ENCODE data around the gene IFNAR1.
"Not testable (repeated sequence)": the region's sequence is repeated elsewhere in the genome, so short reads cannot be mapped to it uniquely, and the experiment has no call there.

The IFNAR1 gene

GRCh38 chr21:33345751-33346238 is 21.0 kb downstream of the IFNAR1 start:
- no peak for DNase-seq (ENCODE audit: low read depth, low spot score)

DNA sequence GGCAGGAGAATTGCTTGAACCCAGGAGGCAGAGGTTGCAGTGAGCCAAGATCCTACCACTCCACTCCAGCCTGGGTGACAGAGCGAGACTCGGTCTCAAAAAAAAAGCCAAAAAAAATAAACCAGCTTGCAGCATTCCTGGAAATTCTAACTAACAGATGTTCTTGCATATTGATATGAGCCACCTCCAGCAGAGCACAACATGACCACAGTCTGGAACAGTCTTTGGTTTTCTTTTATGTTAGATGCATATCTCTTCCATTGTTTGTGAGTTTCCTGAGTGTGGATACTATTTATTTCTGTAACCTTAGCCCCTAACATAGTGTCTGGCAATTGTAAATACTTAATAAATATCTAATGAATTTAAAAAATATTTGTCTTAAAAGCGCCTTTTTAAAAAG is 23.9 kb downstream of the IFNAR1 start:
- no peak for DNase-seq (ENCODE audit: low read depth, low spot score)

DNA sequence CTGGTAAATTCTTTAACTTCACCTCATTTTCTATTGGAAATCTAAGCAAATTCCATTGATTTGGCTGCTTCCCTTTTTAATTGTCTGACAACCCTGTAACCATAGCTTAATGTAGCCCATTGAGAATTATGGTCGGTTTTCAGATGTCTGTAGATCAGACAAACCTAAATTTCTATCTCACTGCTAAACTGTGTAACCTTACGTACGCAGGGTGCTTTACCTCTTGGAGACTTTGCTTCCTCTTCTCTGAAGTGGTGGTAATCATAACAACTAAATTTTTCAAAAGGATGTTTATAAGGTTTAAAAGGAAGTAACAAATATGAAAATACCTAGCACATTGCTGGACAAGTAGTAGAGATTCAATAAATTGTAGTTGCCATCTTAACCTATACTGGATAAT is 25.9 kb downstream of the IFNAR1 start:
- no peak for DNase-seq (ENCODE audit: low read depth, low spot score)

GRCh38 chr21:33355355-33355754 is 30.6 kb downstream of the IFNAR1 start:
- no peak for DNase-seq (ENCODE audit: low read depth, low spot score)

GRCh38 chr21:33355996-33356395 is 31.2 kb downstream of the IFNAR1 start:
- DNase-seq (ENCODE audit: low read depth, low spot score) = no peak

DNA sequence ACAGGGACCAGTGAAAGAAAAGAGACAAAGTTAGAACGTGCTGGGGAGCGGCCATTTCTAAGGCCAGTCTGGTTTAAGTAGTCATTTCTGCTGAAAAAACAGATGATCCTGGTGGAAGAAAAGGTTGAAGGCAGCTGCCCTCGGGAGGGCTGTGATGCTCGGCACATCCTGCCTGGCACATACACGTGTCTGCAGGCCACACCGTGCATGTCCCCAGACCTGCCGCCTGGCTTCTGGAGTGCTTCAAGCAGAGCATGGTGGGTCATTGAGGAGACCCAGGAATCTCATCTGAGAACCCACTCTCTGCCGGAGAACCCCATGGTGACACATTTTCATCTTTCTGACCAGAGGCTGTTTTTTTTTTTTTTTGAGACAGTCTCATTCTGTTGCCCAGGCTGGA is 32.4 kb downstream of the IFNAR1 start:
- no peak for DNase-seq (ENCODE audit: low read depth, low spot score)

- DNase-seq (ENCODE audit: low read depth, low spot score) = no peak
Measured at GRCh38 chr21:33359446-33359845, 34.7 kb downstream of the IFNAR1 start.

GRCh38 chr21:33360281-33360680 is 35.5 kb downstream of the IFNAR1 start:
- DNase-seq (ENCODE audit: low read depth, low spot score) = no peak

GRCh38 chr21:33360881-33361602 is 36.3 kb downstream of the IFNAR1 start:
- peak; percentile 35 for DNase-seq (ENCODE audit: low read depth, low spot score)

GRCh38 chr21:33362044-33362555 is 37.3 kb downstream of the IFNAR1 start:
- DNase-seq (ENCODE audit: low read depth, low spot score) = peak; percentile 92

DNA sequence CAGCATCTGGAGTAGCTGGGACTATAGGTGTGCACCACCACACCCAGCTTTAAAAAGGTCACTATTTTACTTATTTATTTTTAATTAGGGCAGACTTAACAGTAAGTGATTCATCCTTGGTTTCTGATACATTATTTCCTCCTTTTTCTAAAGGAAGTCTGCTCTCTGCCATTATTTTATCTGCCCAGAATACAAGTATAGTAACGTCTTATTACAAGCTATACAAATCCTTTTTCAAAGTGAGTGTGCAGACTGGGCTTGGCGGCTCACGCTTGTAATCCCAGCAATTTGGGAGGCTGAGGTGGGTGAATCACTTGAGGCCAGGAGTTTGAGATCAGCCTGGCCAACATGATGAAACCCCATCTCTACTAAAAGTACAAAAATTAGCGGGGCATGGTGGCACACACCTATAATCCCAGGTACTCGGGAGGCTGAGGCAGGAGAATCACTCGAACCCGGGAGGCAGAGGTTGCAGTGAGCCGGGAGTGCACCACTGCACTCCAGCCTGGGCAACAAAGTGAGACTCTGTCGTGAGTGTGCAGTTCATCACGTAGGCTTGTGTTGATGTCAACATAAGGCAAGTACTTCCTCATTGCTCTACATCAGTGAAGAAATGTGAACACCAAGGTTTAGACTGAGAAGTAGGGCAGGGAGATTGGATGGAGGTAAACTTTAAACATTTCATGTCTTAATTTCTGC is 39.3 kb downstream of the IFNAR1 start:
- DNase-seq (ENCODE audit: low read depth, low spot score) = not testable (repeated sequence)

DNA sequence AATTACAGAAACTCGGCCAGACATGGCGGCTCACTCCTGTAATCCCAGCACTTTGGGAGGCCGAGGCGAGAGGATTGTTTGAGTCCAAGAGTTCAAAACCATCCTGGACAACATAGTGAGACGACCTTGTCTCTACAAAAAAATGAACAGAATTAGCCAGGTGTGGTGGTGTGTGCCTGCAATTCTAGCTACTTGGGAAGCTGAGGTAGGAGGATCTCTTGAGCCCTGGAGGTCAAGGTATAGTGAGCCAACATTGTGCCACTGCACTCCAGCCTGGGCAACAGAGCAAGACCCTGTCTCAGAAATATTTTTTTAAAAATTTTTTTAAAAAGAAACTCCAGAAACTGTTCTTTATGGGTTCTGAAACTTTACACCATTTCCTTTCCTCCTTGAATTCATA is 40.1 kb downstream of the IFNAR1 start:
- no peak for DNase-seq (ENCODE audit: low read depth, low spot score)

DNA sequence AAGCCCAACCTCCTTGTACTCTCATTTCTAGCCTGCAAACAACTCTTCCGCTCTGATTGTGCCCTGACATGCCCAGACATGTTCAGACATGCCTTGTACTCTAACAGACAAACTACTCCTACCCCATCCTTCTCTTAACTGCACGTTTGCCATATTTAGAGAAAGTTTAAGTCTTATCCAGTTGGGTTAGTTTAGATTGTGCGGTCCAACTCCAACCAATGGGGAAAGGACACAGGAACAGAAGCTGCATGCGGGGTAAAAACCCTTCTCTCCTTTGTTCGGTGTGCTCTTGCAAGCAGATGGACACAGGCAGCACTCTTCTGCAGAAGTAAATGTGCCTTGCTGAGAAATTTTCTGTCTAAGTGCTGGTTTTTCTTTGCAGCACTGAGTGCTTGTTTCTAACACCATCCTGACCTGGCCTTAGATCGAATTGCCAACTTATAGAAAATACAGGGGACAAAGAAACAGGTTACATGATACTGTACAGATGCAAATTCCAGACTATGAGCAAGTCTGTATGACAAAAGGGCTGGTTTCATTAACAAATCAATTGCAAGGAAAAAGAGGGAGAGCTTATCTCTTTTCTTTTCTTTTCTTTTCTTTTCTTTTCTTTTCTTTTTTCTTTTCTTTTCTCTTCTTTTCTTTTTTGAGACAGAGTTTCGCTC is 42.7 kb downstream of the IFNAR1 start:
- no peak for DNase-seq (ENCODE audit: low read depth, low spot score)

DNA sequence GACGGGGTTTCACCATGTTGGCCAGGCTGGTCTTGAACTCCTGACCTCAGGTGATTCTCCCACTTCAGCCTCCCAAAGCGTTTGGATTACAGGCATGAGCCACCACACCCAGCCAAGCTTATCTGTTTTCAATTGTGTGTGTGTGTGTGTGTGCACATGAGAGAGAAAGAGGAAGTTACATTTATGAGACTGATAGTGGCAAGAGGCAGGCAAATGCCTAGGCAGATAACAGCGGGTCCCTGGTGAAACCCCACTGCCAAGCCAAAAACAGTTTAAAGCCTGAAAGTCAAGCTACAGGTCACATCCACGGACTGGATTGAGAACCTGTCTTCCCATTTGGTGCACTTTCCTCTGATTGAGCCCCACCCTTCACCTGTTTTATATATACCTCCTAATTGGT is 43.4 kb downstream of the IFNAR1 start:
- no peak for DNase-seq (ENCODE audit: low read depth, low spot score)

DNA sequence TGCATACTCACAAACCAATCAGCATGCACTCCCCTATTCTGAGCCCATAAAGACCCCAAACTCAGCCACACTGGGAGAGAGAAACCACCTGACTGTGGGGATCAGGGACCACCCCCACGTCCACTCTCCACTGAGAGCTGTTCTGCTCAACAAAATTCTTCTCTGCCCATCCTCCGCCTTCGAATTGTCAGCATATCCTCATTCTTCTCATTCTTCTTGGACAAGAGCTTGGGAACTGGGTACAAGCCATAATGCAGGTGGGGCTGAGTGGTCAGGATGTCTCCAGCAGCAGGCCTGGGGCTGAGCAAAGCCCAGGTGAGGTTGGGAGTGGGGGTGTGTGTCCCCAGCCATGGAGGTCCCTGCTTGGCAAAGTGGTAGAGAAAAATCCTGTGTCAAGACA is 43.8 kb downstream of the IFNAR1 start:
- DNase-seq (ENCODE audit: low read depth, low spot score) = no peak

DNA sequence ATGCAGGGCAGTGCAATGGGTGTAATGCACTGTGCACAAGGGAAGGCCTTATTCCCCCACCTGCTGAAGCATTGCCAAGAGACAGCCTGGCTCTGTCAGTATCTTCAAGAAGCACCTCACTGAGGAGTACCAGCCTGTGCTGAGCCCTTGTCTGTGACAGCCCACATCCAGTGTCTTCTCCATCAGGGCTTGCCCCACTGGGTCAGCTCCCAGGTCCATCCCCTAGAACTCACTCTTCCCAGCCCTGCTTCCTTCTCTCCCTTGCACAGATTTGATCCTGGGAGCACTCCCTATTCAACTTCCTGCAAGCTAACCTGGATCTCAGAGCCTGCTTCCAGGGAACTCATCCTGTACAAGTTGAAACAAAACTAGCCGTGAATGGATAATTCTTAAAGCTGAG is 44.8 kb downstream of the IFNAR1 start:
- no peak for DNase-seq (ENCODE audit: low read depth, low spot score)

DNA sequence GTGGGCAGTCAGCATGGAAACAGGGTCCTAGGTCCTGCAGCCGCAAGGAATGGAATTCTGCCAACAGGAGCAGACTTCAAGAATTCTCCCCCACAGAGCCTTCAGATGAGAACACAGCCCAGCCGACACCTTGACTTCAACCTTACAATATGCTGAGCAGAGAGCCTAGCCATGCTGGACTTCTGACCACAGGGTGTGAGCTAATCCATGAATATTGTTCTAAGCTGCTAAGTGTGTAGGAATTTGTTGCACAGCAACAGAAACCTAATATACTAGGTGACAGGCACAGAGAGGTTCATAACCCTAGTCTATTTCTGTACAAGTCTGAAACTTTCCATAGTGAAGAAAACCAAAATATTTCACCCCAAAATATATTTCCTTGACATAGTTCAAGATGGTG is 45.5 kb downstream of the IFNAR1 start:
- DNase-seq (ENCODE audit: low read depth, low spot score) = no peak

DNA sequence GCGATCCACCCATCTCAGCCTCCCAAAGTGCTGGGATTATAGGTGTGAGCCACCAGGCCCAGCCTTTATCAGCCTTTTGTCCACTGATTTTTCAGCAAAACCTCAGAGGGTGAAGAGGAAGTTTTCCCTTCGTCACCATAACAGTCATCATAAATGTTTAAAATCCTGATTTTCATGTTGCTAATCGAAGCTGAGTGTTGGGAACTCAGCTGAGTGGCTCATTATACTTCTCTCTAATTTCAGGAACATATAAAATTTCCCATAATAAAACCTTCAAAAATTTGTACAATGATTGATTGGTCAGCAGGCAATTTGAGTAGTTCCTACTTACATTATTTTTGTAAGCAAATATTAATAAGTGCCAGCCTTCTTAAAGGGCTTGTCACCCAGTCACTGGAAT is 46.6 kb downstream of the IFNAR1 start:
- no peak for DNase-seq (ENCODE audit: low read depth, low spot score)

GRCh38 chr21:33372582-33372981 is 47.8 kb downstream of the IFNAR1 start:
- no peak for DNase-seq (ENCODE audit: low read depth, low spot score)

GRCh38 chr21:33373451-33373850 is 48.7 kb downstream of the IFNAR1 start:
- no peak for DNase-seq (ENCODE audit: low read depth, low spot score)

GRCh38 chr21:33374080-33374449 is 49.3 kb downstream of the IFNAR1 start:
- DNase-seq (ENCODE audit: low read depth, low spot score) = no peak

GRCh38 chr21:33374450-33375096 is 49.8 kb downstream of the IFNAR1 start:
- no peak for DNase-seq (ENCODE audit: low read depth, low spot score)

All from iPS DF 19.7 (cell line).